ENCODE measurements around the gene ST7L. TPM values are rescaled to one million over a fixed set of nuclear protein-coding genes. Genes with fewer than 3 reads are reported as not detected.

ST7L gene
- total RNA-seq, 2 donors from 2014 or later, result 20.3 to 32.2 TPM

GRCh38 chr1:112507336-112507735, 111.6 kb downstream of the ST7L start:
- TF ChIP-seq, protein P1, sequence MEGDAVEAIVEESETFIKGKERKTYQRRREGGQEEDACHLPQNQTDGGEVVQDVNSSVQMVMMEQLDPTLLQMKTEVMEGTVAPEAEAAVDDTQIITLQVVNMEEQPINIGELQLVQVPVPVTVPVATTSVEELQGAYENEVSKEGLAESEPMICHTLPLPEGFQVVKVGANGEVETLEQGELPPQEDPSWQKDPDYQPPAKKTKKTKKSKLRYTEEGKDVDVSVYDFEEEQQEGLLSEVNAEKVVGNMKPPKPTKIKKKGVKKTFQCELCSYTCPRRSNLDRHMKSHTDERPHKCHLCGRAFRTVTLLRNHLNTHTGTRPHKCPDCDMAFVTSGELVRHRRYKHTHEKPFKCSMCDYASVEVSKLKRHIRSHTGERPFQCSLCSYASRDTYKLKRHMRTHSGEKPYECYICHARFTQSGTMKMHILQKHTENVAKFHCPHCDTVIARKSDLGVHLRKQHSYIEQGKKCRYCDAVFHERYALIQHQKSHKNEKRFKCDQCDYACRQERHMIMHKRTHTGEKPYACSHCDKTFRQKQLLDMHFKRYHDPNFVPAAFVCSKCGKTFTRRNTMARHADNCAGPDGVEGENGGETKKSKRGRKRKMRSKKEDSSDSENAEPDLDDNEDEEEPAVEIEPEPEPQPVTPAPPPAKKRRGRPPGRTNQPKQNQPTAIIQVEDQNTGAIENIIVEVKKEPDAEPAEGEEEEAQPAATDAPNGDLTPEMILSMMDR (IDR thresholded peaks at IDR 0.05), result no peak
- no peaks in the 10 kb centered on the region for H3K27me3 ChIP-seq (replicated peaks; ENCODE audit: insufficient read depth)
- H3K27ac ChIP-seq, result no peak overlapping the region
- H3K9me3 ChIP-seq, result no peaks in the 10 kb centered on the region
- no peaks in the 10 kb centered on the region for H3K36me3 ChIP-seq
- no peak overlapping the region for H3K4me3 ChIP-seq
- peaks cover 4 to 19% of the 10 kb centered on the region in 2 donors for H3K4me1 ChIP-seq (ENCODE audit: control insufficient read depth in 1 of 2, low read depth in 2 of 2)
- DNase-seq (ENCODE audit: low spot score), result no peak
- no peak for ATAC-seq (ENCODE audit: insufficient number of reproducible peaks, low FRiP score, low read depth)

GRCh38 chr1:112506731-112507130, 112.2 kb downstream of the ST7L start:
- Histone ChIP-seq H3K9me3 (no peaks in the 10 kb centered on the region), H3K36me3 (no peaks in the 10 kb centered on the region), H3K4me1 (ENCODE audit: control insufficient read depth in 1 of 2, low read depth in 2 of 2) (peaks cover 6 to 22% of the 10 kb centered on the region in 2 donors), H3K27ac (no peak overlapping the region), H3K27me3 (replicated peaks; ENCODE audit: insufficient read depth) (no peaks in the 10 kb centered on the region), H3K4me3 (no peak overlapping the region)
- TF ChIP-seq, protein P1 (IDR thresholded peaks at IDR 0.05), result no peak
- DNase-seq (ENCODE audit: low spot score) (no peak), ATAC-seq (ENCODE audit: insufficient number of reproducible peaks, low FRiP score, low read depth) (no peak)

DNA sequence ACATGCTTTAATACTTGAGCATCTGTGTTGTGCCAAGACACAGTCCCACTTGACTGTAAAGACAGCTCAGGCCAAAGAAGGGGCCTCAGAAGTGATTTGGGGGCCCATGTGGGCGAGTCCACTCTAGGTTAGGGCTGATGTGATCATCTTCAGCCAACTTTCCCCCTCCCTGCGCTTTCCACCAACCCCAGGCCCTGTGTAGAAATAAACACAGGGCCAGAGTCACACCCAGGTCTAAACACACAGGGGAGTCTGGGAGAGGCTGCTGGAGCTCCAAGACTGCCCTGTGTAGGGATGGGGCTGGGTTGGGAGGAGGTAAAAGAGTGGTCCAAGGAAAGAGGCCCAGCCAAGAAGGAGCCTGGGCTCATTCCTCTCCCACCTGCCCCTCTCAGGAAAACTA, 112.6 kb downstream of the ST7L start:
- no peaks in the 10 kb centered on the region for H3K36me3 ChIP-seq
- H3K4me1 ChIP-seq (ENCODE audit: control insufficient read depth in 1 of 2, low read depth in 2 of 2), result peaks cover 6 to 22% of the 10 kb centered on the region in 2 donors
- no peak overlapping the region for H3K4me3 ChIP-seq
- no peak for DNase-seq (ENCODE audit: low spot score)
- TF ChIP-seq, protein P1 (IDR thresholded peaks at IDR 0.05), result no peak
- no peak overlapping the region for H3K27ac ChIP-seq
- no peak for ATAC-seq (ENCODE audit: insufficient number of reproducible peaks, low FRiP score, low read depth)
- H3K27me3 ChIP-seq (replicated peaks; ENCODE audit: insufficient read depth), result no peaks in the 10 kb centered on the region
- no peaks in the 10 kb centered on the region for H3K9me3 ChIP-seq

- TF ChIP-seq, protein P1 (IDR thresholded peaks at IDR 0.05), result no peak
- Histone ChIP-seq H3K4me3 (no peak overlapping the region), H3K36me3 (no peaks in the 10 kb centered on the region), H3K27me3 (replicated peaks; ENCODE audit: insufficient read depth) (no peaks in the 10 kb centered on the region), H3K27ac (no peak overlapping the region), H3K9me3 (no peaks in the 10 kb centered on the region), H3K4me1 (ENCODE audit: control insufficient read depth in 1 of 2, low read depth in 2 of 2) (peaks cover 6 to 22% of the 10 kb centered on the region in 2 donors)
- DNase-seq (ENCODE audit: low spot score) (no peak), ATAC-seq (ENCODE audit: insufficient number of reproducible peaks, low FRiP score, low read depth) (no peak)
These were observed 113.1 kb downstream of the ST7L start for GRCh38 chr1:112505878-112506277.

- ATAC-seq (ENCODE audit: insufficient number of reproducible peaks, low FRiP score, low read depth) (no peak), DNase-seq (ENCODE audit: low spot score) (no peak)
- H3K36me3 ChIP-seq, result no peaks in the 10 kb centered on the region
- H3K27me3 ChIP-seq (replicated peaks; ENCODE audit: insufficient read depth), result no peaks in the 10 kb centered on the region
- H3K27ac ChIP-seq, result no peak overlapping the region
- no peaks in the 10 kb centered on the region for H3K9me3 ChIP-seq
- TF ChIP-seq, protein P1 (IDR thresholded peaks at IDR 0.05), result no peak
- no peak overlapping the region for H3K4me3 ChIP-seq
- peaks cover 6 to 22% of the 10 kb centered on the region in 2 donors for H3K4me1 ChIP-seq (ENCODE audit: control insufficient read depth in 1 of 2, low read depth in 2 of 2)
These were observed 113.5 kb downstream of the ST7L start for GRCh38 chr1:112505400-112505785.

Measured in thoracic aorta (tissue), 2 donors.